CD4-positive, CD25-positive, alpha-beta regulatory T cell (primary cell): ENCODE results near the gene TTC39A. TPM values are rescaled to one million over a fixed set of nuclear protein-coding genes. Genes with fewer than 3 reads are reported as not detected.

ENCODE experiments used
- ATAC-seq, 2 donors: fragments of 150-1000 bp; cut with Tn5 transposase; one replicate each; pipeline ENCODE4 v1.10.0; 2021; ENCODE audit warnings: low read depth in 2 of 2, moderate number of reproducible peaks in 2 of 2, moderate library complexity in 1 of 2
- DNase-seq, 3 donors: peaks; one replicate each; pipeline versions ENCODE4 v3.0.0 to v3.0.0-alpha.2; 2012 to 2022; ENCODE audit warnings: mixed read lengths in 1 of 3
- H3K27ac ChIP-seq: one replicate; pipeline ENCODE4 v1.7.0; 2013; ENCODE audit warnings: mild to moderate bottlenecking, low read length; ENCODE audit not compliant: insufficient read depth, poor library complexity, severe bottlenecking
- H3K27me3 ChIP-seq: one replicate; pipeline ENCODE4 v1.7.0; 2013; ENCODE audit warnings: low read length; ENCODE audit not compliant: control insufficient read depth, insufficient read depth
- H3K36me3 ChIP-seq: one replicate; pipeline ENCODE4 v1.7.0; 2013; ENCODE audit warnings: mild to moderate bottlenecking, low read length, moderate library complexity; ENCODE audit not compliant: control insufficient read depth, insufficient read depth
- H3K4me1 ChIP-seq: 2 replicates; pipeline ENCODE4 v1.7.0; 2013; ENCODE audit warnings: mild to moderate bottlenecking, low read length; ENCODE audit not compliant: insufficient read depth, control insufficient read depth, poor library complexity, severe bottlenecking
- H3K4me3 ChIP-seq: one replicate; pipeline ENCODE4 v1.7.0; 2013; ENCODE audit warnings: low read depth, mild to moderate bottlenecking, low read length, moderate library complexity
- H3K9me3 ChIP-seq, 2 experiments: 1 replicate in 1 of 2; 2 replicates in 1 of 2; pipeline ENCODE4 v1.7.0; 2013; ENCODE audit warnings: low read length in 2 of 2, mild to moderate bottlenecking in 1 of 2, moderate library complexity in 1 of 2; ENCODE audit not compliant: control insufficient read depth in 2 of 2
- H3K27ac Mint-ChIP-seq, 3 donors: one replicate each; pipeline ENCODE4 v1.8.0; 2020 to 2022; ENCODE audit warnings: mild to moderate bottlenecking in 3 of 3, mixed read lengths in 3 of 3, moderate library complexity in 2 of 3
- H3K27me3 Mint-ChIP-seq: one replicate; pipeline ENCODE4 v1.8.0; 2022; ENCODE audit warnings: mild to moderate bottlenecking, mixed read lengths
- H3K36me3 Mint-ChIP-seq: one replicate; pipeline ENCODE4 v1.8.0; 2020; ENCODE audit warnings: mixed read lengths
- H3K4me1 Mint-ChIP-seq, 4 donors: one replicate each; pipeline ENCODE4 v1.8.0; 2020 to 2022; ENCODE audit warnings: mixed read lengths in 4 of 4, mild to moderate bottlenecking in 1 of 4
- H3K4me3 Mint-ChIP-seq, 4 donors: one replicate each; pipeline ENCODE4 v1.8.0; 2020 to 2022; ENCODE audit warnings: mild to moderate bottlenecking in 4 of 4, mixed read lengths in 4 of 4, moderate library complexity in 3 of 4
- H3K9me3 Mint-ChIP-seq, 7 donors: one replicate each; pipeline ENCODE4 v1.8.0; 2020 to 2022; ENCODE audit warnings: mixed read lengths in 7 of 7, mild to moderate bottlenecking in 3 of 7, moderate library complexity in 2 of 7
- polyA plus RNA-seq, 4 donors: library from polyadenylated mRNA; unstranded; fragments of 300-500 nt; fragmentation: Illumina TruSeq; gene quantifications; one replicate each; pipeline ENCODE4 v1.2.3, GENCODE V29; 2021
- total RNA-seq: library from RNA; stranded (reverse); gene quantifications from one replicate; pipeline ENCODE4 v1.2.3, GENCODE V29; 2022

The TTC39A gene
- total and polyA plus RNA-seq, 5 donors from 2014 or later: 0.09 TPM; not detected in 4

DNA sequence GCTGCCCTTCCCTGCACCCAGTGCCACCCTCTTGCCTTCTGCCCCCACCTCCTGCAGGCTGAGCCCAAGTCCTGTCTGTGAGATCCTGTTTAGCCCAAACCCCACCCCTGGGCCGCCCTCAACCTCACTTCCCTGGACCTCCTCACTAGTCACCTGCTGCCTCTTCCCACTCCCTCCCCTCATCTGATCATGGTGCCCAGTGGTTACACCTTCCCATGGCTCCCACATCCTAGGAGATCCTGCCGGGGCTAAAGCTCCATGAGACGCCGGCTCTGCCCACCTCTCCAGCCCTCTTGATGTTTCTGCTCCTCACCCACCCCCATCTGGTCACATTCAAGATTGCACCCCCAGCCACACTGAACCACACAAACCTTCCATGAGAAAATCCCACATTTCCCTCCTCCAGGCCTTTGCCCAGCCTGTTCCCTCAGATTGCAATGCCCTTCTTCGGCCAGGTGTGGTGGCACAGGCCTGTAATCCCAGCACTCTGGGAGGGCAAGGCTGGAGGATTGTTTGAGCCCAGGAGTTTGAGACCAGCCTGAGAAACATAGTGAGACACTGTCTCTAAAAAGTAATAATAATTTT lies 17.0 kb downstream of the TTC39A start:
- no peaks in the 10 kb centered on the region for H3K36me3 ChIP-seq
- H3K4me1 Mint-ChIP-seq: peaks cover 0 to 5% (median 0%) of the 10 kb centered on the region in 4 donors
- no peaks in the 10 kb centered on the region for H3K27me3 Mint-ChIP-seq
- DNase-seq: no peak
- H3K27me3 ChIP-seq: no peaks in the 10 kb centered on the region
- no peaks in the 10 kb centered on the region for H3K4me1 ChIP-seq
- H3K27ac Mint-ChIP-seq: peak overlapping the region in 1 of 3 donors; percentile 88
- no peaks in the 10 kb centered on the region for H3K36me3 Mint-ChIP-seq
- no peak overlapping the region for H3K27ac ChIP-seq
- no peak overlapping the region for H3K4me3 ChIP-seq
- no peak for ATAC-seq
- no peak overlapping the region for H3K4me3 Mint-ChIP-seq
- no peaks in the 10 kb centered on the region for H3K9me3 ChIP-seq
- H3K9me3 Mint-ChIP-seq: no peaks in the 10 kb centered on the region

DNA sequence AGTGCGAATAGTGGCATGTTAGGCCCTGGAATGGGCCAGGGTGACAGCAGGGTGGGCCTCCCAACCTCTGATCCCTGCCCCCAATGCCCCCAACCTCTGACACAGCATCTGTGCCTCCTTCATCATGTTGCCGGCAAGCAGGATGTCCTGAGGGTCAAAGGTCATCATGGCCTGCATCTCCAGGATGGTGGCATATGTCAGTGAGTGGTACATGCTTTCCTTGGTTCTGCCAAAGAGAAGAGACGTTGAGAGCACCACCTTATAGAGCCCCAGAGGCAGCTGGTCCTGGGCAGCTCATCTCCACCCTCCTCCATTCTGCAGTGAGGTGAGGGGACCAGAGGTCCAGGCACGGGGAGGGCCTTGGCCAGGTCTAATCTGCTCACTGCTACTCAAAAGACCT lies 17.6 kb downstream of the TTC39A start:
- no peaks in the 10 kb centered on the region for H3K9me3 ChIP-seq
- H3K36me3 ChIP-seq: no peaks in the 10 kb centered on the region
- no peaks in the 10 kb centered on the region for H3K4me1 ChIP-seq
- Mint-ChIP-seq H3K27me3 (no peaks in the 10 kb centered on the region), H3K4me3 (no peak overlapping the region), H3K4me1 (peaks cover 0 to 5% (median 0%) of the 10 kb centered on the region in 4 donors), H3K27ac (no peak overlapping the region), H3K9me3 (no peaks in the 10 kb centered on the region), H3K36me3 (no peaks in the 10 kb centered on the region)
- no peak for DNase-seq
- H3K4me3 ChIP-seq: no peak overlapping the region
- ATAC-seq: no peak
- no peak overlapping the region for H3K27ac ChIP-seq
- no peaks in the 10 kb centered on the region for H3K27me3 ChIP-seq

DNA sequence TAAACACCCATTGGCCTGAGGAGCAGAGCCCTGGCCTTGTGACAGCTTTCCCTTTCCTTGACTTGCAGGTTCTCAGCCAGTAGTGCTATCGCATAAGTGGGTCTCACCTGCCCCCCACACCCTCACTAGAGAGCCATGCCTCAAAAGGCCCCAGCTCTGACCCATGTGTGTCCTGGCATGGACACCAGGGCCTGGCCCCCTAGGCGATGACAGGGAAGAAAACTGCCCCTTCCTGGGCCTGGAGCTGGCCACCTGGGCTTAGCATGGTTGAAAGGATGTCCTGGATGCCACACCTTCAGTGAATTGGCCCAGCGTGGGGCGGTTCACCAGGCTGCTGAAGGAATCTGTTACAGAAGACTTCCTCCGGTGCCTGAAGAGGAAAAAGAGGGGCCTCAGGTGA lies 18.5 kb downstream of the TTC39A start:
- no peaks in the 10 kb centered on the region for H3K9me3 Mint-ChIP-seq

DNA sequence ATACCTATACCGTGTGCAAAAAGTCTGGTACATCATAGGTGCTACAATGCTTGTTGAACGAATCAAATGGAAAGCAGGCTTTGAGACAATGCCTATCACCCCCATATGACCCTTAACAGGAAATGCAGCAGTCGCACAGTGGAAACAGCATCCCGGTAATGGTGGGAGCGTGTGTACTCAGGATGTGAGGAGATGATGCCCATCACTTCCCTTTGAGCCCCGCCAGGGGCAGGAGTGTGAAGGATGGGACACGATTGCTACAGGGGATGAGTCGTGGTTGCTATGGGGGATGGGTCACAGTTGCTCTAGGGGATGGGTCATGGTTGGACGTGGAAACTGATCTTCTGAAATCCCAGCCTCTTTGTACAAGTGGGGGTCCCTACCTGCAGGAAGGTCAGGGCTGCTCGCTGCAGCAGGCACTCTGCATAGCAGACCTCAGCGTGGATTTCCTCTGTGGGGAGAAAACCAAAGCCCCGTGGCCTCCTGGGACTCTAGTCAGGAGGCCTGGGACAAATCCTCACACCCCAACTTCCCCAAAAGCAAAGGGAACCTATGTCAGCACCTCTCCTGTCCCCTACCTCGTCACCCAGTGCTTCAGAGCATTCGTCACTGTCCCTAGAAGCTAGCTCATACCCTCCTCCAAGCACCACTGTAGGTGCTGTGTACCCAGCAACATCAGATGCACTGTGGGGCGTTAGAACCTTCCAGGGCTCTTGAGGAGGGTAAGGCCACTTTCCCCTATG lies 19.3 kb downstream of the TTC39A start:
- Mint-ChIP-seq H3K9me3 (no peaks in the 10 kb centered on the region), H3K4me3 (no peak overlapping the region), H3K36me3 (no peaks in the 10 kb centered on the region), H3K27ac (no peak overlapping the region), H3K27me3 (no peaks in the 10 kb centered on the region), H3K4me1 (peaks cover 0 to 5% (median 0%) of the 10 kb centered on the region in 4 donors)
- Histone ChIP-seq H3K27ac (no peak overlapping the region), H3K4me1 (no peaks in the 10 kb centered on the region), H3K27me3 (no peaks in the 10 kb centered on the region), H3K4me3 (no peak overlapping the region), H3K36me3 (no peaks in the 10 kb centered on the region), H3K9me3 (no peaks in the 10 kb centered on the region)
- DNase-seq: no peak
- ATAC-seq: no peak

More for the DNA sequence above, 18.5 kb downstream of the TTC39A start:
- Histone ChIP-seq H3K27me3 (no peaks in the 10 kb centered on the region), H3K27ac (no peak overlapping the region), H3K4me3 (no peak overlapping the region), H3K36me3 (no peaks in the 10 kb centered on the region), H3K9me3 (no peaks in the 10 kb centered on the region), H3K4me1 (no peaks in the 10 kb centered on the region)
- Mint-ChIP-seq H3K36me3 (no peaks in the 10 kb centered on the region), H3K27ac (no peak overlapping the region), H3K4me3 (no peak overlapping the region), H3K4me1 (peaks cover 0 to 5% (median 0%) of the 10 kb centered on the region in 4 donors), H3K27me3 (no peaks in the 10 kb centered on the region)
- no peak for DNase-seq
- no peak for ATAC-seq

DNA sequence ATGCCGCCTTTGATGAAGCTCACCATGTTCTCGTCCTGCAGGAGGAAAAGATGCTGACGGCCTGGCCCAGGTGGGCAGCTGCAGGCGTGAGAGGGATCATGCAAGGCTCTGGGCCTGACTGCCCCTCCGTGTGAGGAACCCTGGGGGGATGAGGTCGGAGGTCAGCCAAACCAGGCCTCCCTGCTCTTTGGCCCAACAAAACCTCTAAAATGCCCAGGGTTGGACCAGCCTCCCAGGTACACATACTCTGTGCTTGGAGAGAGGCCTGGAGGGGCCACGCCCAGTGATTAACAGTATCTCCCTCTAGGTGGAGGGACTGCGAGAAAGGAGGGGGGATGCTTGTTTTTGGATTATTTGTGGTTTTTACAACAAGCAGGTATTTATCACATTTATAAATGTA lies 21.1 kb downstream of the TTC39A start:
- DNase-seq: no peak
- Histone ChIP-seq H3K27me3 (no peaks in the 10 kb centered on the region), H3K27ac (no peak overlapping the region), H3K9me3 (no peaks in the 10 kb centered on the region), H3K36me3 (no peaks in the 10 kb centered on the region), H3K4me3 (no peak overlapping the region), H3K4me1 (no peaks in the 10 kb centered on the region)
- no peaks in the 10 kb centered on the region for H3K9me3 Mint-ChIP-seq
- H3K27me3 Mint-ChIP-seq: no peaks in the 10 kb centered on the region
- H3K27ac Mint-ChIP-seq: no peak overlapping the region
- no peak for ATAC-seq
- H3K4me3 Mint-ChIP-seq: no peak overlapping the region
- H3K36me3 Mint-ChIP-seq: no peaks in the 10 kb centered on the region
- peaks cover 0 to 5% (median 0%) of the 10 kb centered on the region in 4 donors for H3K4me1 Mint-ChIP-seq

DNA sequence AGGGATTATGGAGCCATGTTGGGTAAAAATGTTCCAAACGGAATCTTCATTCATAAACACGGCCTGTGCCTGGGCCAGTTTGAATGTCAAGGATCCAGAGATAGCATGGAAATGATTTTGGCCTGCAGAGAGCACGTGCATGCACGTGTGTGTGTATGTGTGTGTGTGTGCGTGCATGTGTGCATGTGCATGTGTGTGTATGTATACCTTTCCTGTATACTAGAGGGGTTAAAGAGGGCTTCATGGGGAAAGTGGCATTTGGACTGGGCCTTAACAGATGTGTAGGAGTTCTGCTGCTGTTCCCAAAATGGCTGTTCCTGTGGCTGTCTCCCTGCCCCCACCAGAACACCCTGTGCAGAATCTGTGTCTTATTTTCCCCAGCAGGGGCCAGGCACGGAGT lies 21.7 kb downstream of the TTC39A start:
- H3K27me3 Mint-ChIP-seq: no peaks in the 10 kb centered on the region
- H3K9me3 ChIP-seq: no peaks in the 10 kb centered on the region
- ATAC-seq: no peak
- no peaks in the 10 kb centered on the region for H3K4me1 ChIP-seq
- no peak overlapping the region for H3K27ac Mint-ChIP-seq
- no peak overlapping the region for H3K4me3 Mint-ChIP-seq
- no peaks in the 10 kb centered on the region for H3K36me3 ChIP-seq
- no peaks in the 10 kb centered on the region for H3K9me3 Mint-ChIP-seq
- H3K27me3 ChIP-seq: no peaks in the 10 kb centered on the region
- DNase-seq: no peak
- no peak overlapping the region for H3K27ac ChIP-seq
- no peak overlapping the region for H3K4me3 ChIP-seq
- H3K4me1 Mint-ChIP-seq: peaks cover 0 to 5% (median under 1%) of the 10 kb centered on the region in 4 donors
- H3K36me3 Mint-ChIP-seq: no peaks in the 10 kb centered on the region

DNA sequence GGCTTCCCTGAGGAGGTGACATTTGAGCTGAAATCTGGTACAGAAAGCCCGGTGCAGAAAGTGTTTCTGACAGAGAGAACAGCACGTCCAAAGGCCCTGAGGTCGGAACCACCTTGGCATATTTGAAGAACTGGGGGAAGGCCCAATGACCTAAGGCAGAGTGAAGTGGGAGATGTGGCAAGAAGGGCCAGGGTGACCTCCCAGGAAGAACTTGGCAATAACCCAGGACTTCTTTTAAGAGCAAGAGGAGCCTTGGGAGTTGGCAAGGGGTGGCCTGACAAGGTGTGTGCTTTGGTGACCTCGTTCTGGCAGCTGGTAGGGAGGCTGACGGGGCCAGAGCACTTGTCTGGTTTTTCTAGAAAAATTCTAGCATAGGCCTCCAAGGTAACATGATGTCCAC lies 23.4 kb downstream of the TTC39A start:
- no peak overlapping the region for H3K4me3 ChIP-seq
- no peaks in the 10 kb centered on the region for H3K36me3 Mint-ChIP-seq
- H3K27me3 ChIP-seq: no peaks in the 10 kb centered on the region
- H3K4me1 ChIP-seq: no peaks in the 10 kb centered on the region
- ATAC-seq (no peak), DNase-seq (no peak)
- no peak overlapping the region for H3K4me3 Mint-ChIP-seq
- peaks cover 0 to 5% (median under 1%) of the 10 kb centered on the region in 4 donors for H3K4me1 Mint-ChIP-seq
- H3K9me3 Mint-ChIP-seq: no peaks in the 10 kb centered on the region
- no peak overlapping the region for H3K27ac Mint-ChIP-seq
- H3K27ac ChIP-seq: no peak overlapping the region
- no peaks in the 10 kb centered on the region for H3K27me3 Mint-ChIP-seq
- H3K36me3 ChIP-seq: no peaks in the 10 kb centered on the region
- no peaks in the 10 kb centered on the region for H3K9me3 ChIP-seq

DNA sequence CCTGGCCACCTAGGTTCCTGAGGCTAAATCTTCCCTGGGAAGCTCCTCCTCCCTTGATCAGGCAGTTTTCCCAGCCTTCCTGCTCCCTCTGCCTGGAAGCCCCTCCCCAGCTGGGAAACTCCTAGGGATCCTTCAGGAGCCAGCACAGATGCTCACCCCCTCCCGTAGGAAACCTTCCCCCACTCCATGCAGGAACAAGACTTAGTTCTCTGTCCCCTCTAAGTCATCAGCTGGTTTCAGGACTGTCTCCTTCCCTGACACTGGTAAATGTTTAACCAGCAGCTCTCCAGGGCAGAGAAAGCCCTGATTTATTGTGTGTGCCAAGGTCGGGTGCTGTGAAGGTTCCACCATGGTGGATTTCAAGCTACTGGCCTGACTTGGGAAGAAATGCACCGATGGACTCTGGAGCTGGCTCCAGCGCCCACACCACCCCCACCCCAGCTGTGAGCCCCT lies 25.0 kb downstream of the TTC39A start:
- Mint-ChIP-seq H3K27me3 (no peaks in the 10 kb centered on the region), H3K4me1 (peaks cover 0 to 2% (median 0%) of the 10 kb centered on the region in 4 donors), H3K27ac (no peak overlapping the region), H3K36me3 (no peaks in the 10 kb centered on the region), H3K4me3 (no peak overlapping the region), H3K9me3 (no peaks in the 10 kb centered on the region)
- ATAC-seq: no peak
- Histone ChIP-seq H3K36me3 (no peaks in the 10 kb centered on the region), H3K27me3 (no peaks in the 10 kb centered on the region), H3K4me3 (no peak overlapping the region), H3K4me1 (no peaks in the 10 kb centered on the region), H3K27ac (no peak overlapping the region), H3K9me3 (no peaks in the 10 kb centered on the region)
- DNase-seq: no peak
